Uterus (tissue), 4 donors: Measurements from ENCODE around the gene MRTFB. TPM values are rescaled to one million over a fixed set of nuclear protein-coding genes. Genes with fewer than 3 reads are reported as not detected.

Experiments used
- DNase-seq, 2 donors: peaks; one replicate each; pipeline ENCODE4 v3.0.0-alpha.2; 2019 to 2020
- H3K27ac ChIP-seq, 2 donors: fragments of 200-600 bp; sonication (generic); 1 replicate in 1 of 2; 2 replicates in 1 of 2; pipeline ENCODE4 v1.5.1; 2016 to 2018
- H3K27me3 ChIP-seq, 2 donors: fragments of 200-600 bp; sonication (generic); one replicate each; pipeline ENCODE4 v1.5.1; 2018 to 2019; ENCODE audit warnings: control low read depth in 1 of 2
- H3K36me3 ChIP-seq, 2 donors: fragments of 200-600 bp; sonication (generic); one replicate each; pipeline ENCODE4 v1.5.1; 2019; ENCODE audit warnings: control low read depth in 1 of 2
- H3K4me1 ChIP-seq, 2 donors: fragments of 200-600 bp; sonication (generic); one replicate each; pipeline ENCODE4 v1.5.1; 2018 to 2019; ENCODE audit warnings: control low read depth in 1 of 2
- H3K4me3 ChIP-seq, 2 donors: fragments of 200-600 bp; sonication (generic); 1 replicate in 1 of 2; 2 replicates in 1 of 2; pipeline ENCODE4 v1.5.1; 2018 to 2019; ENCODE audit warnings: mild to moderate bottlenecking in 1 of 2
- H3K9me3 ChIP-seq, 2 donors: fragments of 200-600 bp; sonication (generic); one replicate each; pipeline ENCODE4 v1.5.1; 2019; ENCODE audit warnings: control low read depth in 1 of 2
- CTCF ChIP-seq, 4 experiments: fragments of 200-600 bp in 2 of 4; fragments of 450-650 bp in 2 of 4; sonication (generic) in 2 of 4; IDR thresholded peaks; one replicate each; pipeline ENCODE4 v1.5.1; 2016 to 2019; ENCODE audit warnings: antibody characterized with exemption in 4 of 4, mild to moderate bottlenecking in 2 of 4, moderate library complexity in 1 of 4
- POLR2A ChIP-seq, 2 donors: fragments of 450-650 bp; IDR thresholded peaks; one replicate each; pipeline ENCODE4 v1.6.1; 2016; ENCODE audit warnings: antibody characterized with exemption in 2 of 2, mild to moderate bottlenecking in 1 of 2, moderate library complexity in 1 of 2
- intact Hi-C: fragments of 100-400 bp; cut with DNase I; formaldehyde crosslinking; loops from one replicate; pipeline ENCODE4 v1.15.1; 2023; ENCODE audit warnings: low total_unique reads
- total RNA-seq, 4 donors: library from RNA; depleted of rRNA in 3 of 4; stranded (reverse); fragments of >200 nt in 3 of 4; gene quantifications; one replicate each; pipeline versions ENCODE4 v1.1.0 to v1.2.4, GENCODE V29; 2014 to 2023
- donor health status: DM: yes; HTN: yes; CAD: no.

The MRTFB gene
- total RNA-seq, 4 donors from 2014 or later, result 49.8 to 178 (median 75.1) TPM

- H3K27me3 ChIP-seq, result no peaks in the 10 kb centered on the region
- H3K9me3 ChIP-seq, result no peaks in the 10 kb centered on the region
- no peaks in the 10 kb centered on the region for H3K4me1 ChIP-seq
- TF ChIP-seq POLR2A (IDR thresholded peaks at IDR 0.05), result no peak
- TF ChIP-seq CTCF (IDR thresholded peaks at IDR 0.05), result no peak
- H3K27ac ChIP-seq, result peak overlapping the region; percentile 77 to 91
- intact Hi-C loops, result no loop called here
- H3K4me3 ChIP-seq, result peak overlapping the region in 1 of 2 donors; percentile 97
- H3K36me3 ChIP-seq, result no peaks in the 10 kb centered on the region
- no peak for DNase-seq
Observed at GRCh38 chr16:14072360-14072759, 1.2 kb downstream of the MRTFB start.

- TF ChIP-seq CTCF (IDR thresholded peaks at IDR 0.05) (no peak), POLR2A (IDR thresholded peaks at IDR 0.05) (no peak)
- Histone ChIP-seq H3K27ac (no peak overlapping the region), H3K36me3 (no peaks in the 10 kb centered on the region), H3K4me3 (no peak overlapping the region), H3K27me3 (no peaks in the 10 kb centered on the region), H3K4me1 (no peaks in the 10 kb centered on the region), H3K9me3 (no peaks in the 10 kb centered on the region)
- no peak for DNase-seq
- intact Hi-C loops, result no loop called here
Observed at GRCh38 chr16:14074544-14074943, 3.4 kb downstream of the MRTFB start.

- intact Hi-C loops, result no loop called here
- Histone ChIP-seq H3K27ac (peak overlapping the region in 1 of 2 donors; percentile 51), H3K4me3 (no peak overlapping the region), H3K9me3 (no peaks in the 10 kb centered on the region), H3K36me3 (no peaks in the 10 kb centered on the region), H3K27me3 (no peaks in the 10 kb centered on the region), H3K4me1 (no peaks in the 10 kb centered on the region)
- TF ChIP-seq CTCF (IDR thresholded peaks at IDR 0.05), result no peak
- no peak for DNase-seq
Observed at GRCh38 chr16:14077918-14078317, 6.8 kb downstream of the MRTFB start.

GRCh38 chr16:14086477-14086876 lies 15.4 kb downstream of the MRTFB start:
- TF ChIP-seq POLR2A (IDR thresholded peaks at IDR 0.05) (no peak), CTCF (IDR thresholded peaks at IDR 0.05) (no peak)
- Histone ChIP-seq H3K4me1 (no peaks in the 10 kb centered on the region), H3K9me3 (no peaks in the 10 kb centered on the region), H3K36me3 (no peaks in the 10 kb centered on the region), H3K27me3 (no peaks in the 10 kb centered on the region), H3K27ac (no peak overlapping the region), H3K4me3 (no peak overlapping the region)
- DNase-seq, result no peak
- intact Hi-C loops, result no loop called here

GRCh38 chr16:14087181-14087580 lies 16.1 kb downstream of the MRTFB start:
- no peaks in the 10 kb centered on the region for H3K36me3 ChIP-seq
- no peaks in the 10 kb centered on the region for H3K27me3 ChIP-seq
- TF ChIP-seq POLR2A (IDR thresholded peaks at IDR 0.05) (no peak), CTCF (IDR thresholded peaks at IDR 0.05) (no peak)
- no peak for DNase-seq
- H3K4me1 ChIP-seq, result no peaks in the 10 kb centered on the region
- no peak overlapping the region for H3K4me3 ChIP-seq
- H3K27ac ChIP-seq, result peak overlapping the region in 1 of 2 donors; percentile 68
- intact Hi-C loops, result no loop called here
- H3K9me3 ChIP-seq, result no peaks in the 10 kb centered on the region
